NCI-H1105 treated with DMSO at 0.1 percent for 48 hours (cell line): Measurements from ENCODE around the gene ZNF511.
"Not testable (repeated sequence)": the region's sequence is repeated elsewhere in the genome, so short reads cannot be mapped to it uniquely, and the experiment has no call there.

Experiments used
- DNase-seq: peaks from one replicate; lab custom pipeline; 2025; lab: John Stamatoyannopoulos, UW

The ZNF511 gene

DNA sequence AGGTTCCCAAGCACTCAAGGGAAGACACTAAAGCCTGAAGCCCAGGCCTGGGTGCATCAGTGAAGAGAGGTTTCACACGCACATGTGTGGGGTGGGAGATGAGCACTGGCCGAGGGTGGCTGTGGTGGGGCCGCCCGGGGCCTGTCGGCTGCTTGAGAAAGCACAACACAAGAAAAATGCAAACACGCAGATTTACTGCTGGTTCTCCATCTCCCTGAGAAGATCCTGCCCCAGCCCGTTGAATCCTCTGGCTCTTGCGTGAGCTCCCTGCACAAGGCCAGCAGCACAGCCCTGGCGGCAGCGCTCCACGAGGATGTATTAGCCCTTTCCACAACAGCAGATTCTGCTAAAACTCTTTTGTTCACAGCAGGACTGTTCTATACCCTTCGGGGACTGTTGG is 6.2 kb downstream of the ZNF511 start:
- DNase-seq: no peak

DNA sequence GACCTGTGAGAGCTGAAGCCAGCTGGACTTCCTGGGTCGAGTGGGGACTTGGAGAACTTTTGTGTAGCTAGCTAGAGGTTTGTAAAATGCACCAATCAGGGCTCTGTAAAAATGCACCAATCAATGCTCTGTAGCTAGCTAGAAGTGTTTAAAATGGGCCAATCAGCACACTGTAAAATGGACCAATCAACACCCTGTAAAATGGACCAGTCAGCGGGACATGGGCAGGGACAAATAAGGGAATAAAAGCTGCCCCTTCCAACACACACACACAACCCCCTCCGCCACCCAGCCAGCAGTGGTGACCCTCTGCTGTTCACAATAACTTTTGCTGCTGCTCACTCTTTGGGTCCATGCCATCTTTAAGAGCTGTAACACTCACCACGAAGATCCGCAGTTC is 7.1 kb downstream of the ZNF511 start:
- no peak for DNase-seq

- no peak for DNase-seq
Observed at GRCh38 chr10:133316266-133316665, 7.6 kb downstream of the ZNF511 start.

DNA sequence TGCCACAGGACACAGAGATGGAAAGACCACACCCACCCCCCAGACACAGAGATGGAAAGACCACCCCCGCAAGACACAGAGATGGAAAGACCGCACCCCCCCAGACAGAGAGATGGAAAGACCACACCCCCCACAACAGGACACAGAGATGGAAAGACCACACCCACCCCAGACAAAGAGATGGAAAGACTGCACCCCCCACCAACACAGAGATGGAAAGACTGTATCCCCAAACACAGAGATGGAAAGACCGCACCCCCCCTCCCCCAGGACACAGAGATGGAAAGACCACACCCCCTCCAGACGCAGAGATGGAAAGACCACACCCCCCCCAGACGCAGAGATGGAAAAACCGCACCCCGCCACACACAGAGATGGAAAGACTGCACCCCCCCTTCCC is 8.0 kb downstream of the ZNF511 start:
- no peak for DNase-seq

DNA sequence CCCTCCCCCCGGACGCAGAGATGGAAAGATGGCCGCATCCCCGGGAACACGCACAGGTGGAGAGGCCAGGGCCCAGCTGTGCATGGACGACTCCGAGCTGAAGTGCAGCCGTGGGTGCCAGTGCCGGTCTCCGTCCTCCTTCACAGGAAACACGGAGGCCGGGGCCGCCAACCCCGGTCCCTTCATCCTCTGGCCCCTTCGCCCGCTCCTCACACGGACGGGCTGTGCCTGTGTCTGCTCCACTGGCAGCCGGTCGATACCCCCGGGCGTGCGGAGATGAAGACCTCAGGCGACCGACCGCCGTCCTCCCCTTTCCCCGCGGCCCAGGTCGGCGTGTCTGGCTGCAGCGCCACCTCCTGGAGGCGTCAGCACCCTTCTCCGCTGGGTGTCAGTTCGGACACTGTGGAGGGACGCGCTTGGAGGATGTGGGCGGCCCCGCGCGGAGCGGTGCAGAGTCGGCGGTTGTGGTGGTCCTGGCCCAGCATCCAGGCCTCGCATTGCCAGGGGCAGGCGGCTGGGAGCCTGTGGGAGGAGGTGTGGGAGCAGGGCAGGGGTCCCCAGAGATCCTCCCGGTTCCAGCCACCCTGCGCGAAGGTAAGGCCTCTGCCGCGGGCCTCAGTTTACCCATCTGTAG is 9.9 kb downstream of the ZNF511 start:
- peak; percentile 33 for DNase-seq

- DNase-seq: not testable (repeated sequence)
Observed at GRCh38 chr10:133320852-133321422, 12.2 kb downstream of the ZNF511 start.

GRCh38 chr10:133322064-133322709 is 13.5 kb downstream of the ZNF511 start:
- DNase-seq: not testable (repeated sequence)

DNA sequence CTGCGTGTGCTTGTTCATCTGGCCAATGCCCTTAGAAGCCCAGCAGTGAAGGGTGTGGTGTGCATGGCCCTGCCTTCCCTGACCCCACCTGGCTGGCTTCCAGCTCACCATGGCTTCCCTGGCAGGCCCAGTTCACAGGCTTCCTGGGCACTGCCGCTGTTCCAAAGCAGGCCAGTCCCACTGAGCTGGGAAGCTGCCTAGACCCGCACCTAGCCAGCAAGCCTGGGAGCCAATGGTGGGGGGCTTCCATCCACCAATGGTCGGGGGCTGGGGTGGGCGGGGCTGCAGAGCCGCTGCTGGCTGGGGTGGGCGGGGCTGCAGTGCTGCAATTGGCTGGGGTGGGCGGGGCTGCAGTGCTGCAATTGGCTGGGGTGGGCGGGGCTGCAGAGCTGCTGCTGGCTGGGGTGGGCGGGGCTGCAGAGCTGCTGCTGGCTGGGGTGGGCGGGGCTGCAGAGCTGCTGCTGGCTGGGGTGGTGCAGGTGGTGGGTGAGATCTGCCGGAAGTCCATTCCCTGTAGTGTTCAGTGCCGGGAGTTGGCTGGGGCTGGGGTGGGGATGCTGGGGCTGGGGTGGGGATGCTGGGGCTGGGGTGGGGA is 15.6 kb downstream of the ZNF511 start:
- peak; percentile 68 for DNase-seq

DNA sequence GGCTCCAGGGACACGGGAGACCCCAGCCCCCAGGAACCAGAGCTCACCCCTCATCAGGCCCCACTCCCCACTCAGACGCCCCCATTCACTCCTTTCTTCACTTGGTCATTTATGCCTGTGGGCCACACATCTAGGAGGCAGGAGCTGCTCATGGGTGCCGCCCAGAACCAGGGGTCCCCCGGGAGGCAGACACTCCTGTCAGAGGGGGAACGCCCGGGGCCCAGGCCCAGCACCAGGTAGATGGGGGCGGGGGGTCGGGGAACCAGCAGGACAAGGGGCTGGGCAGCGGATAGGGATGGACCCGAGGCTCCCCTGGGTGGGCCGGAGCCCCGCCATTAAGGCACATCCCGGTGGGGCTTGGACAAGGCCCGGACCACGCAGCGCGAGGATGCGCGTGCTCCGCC is 16.1 kb downstream of the ZNF511 start:
- DNase-seq: no peak

- no peak for DNase-seq
Observed at GRCh38 chr10:133325440-133326222, 16.9 kb downstream of the ZNF511 start.

DNA sequence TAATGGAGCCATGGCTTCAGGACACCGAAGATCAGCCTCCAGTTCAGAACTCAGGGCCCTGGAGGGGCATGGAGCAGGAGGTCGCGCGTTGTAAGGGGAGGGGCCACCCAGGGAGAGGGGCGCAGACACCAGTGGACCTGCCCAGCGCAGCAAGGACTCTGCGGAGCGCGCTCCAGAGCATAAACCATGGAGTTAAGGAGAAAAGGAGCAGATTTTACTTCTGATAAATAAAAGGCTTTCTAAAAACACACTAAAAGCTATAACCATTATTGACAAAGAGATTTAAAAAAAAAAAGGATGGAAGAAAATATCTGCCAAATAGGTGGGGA is 17.5 kb downstream of the ZNF511 start:
- no peak for DNase-seq

GRCh38 chr10:133326745-133327650 is 18.3 kb downstream of the ZNF511 start:
- DNase-seq: no peak

- DNase-seq: no peak
Observed at GRCh38 chr10:133327651-133328357, 19.1 kb downstream of the ZNF511 start.

DNA sequence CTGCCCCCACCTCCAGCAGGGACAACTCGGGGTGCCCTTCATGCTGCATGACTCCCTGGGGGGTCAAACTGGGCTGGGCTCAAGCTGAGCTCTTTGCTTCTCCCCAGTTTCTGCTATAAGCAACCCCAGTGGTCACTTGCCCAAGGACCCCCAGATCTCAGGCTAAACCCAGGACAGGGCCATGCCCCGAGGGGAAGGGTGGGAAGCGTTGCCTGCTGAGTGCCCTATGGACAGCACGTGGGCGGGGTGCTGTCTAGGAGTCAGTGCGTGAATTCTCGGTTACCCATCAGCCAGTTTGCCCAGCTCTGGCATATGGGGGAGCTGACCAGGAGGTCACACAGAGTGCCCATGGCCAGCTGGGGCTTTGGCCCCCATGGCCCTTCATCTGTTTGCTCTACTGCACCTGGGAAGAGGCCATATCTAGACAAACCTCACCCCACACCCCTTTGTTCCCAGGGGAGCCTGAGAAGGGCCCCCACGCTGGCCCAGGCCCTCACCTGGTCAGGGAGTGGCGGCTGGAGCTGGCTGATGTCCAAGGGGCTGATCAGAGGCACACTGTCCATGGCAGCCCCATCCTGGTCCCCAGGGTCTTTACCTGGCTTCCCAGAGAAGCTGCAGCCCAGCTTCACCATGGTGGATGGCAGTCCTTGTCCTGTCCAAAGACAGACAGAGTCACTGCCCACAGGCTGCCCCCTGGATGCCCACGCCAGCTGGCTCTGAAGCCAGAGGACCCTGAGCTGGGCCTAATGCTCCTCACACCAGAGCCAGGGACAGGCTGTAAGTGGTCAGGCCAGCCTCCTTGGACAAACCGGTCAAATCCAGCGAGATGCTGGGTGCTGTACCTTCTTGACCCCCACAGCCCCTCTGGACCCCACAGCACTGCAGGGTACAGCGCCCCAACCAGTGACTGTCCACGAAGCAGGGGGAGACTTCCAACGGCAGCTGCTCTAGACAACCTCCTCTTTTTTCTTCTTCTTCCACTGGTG is 19.9 kb downstream of the ZNF511 start:
- DNase-seq: no peak

DNA sequence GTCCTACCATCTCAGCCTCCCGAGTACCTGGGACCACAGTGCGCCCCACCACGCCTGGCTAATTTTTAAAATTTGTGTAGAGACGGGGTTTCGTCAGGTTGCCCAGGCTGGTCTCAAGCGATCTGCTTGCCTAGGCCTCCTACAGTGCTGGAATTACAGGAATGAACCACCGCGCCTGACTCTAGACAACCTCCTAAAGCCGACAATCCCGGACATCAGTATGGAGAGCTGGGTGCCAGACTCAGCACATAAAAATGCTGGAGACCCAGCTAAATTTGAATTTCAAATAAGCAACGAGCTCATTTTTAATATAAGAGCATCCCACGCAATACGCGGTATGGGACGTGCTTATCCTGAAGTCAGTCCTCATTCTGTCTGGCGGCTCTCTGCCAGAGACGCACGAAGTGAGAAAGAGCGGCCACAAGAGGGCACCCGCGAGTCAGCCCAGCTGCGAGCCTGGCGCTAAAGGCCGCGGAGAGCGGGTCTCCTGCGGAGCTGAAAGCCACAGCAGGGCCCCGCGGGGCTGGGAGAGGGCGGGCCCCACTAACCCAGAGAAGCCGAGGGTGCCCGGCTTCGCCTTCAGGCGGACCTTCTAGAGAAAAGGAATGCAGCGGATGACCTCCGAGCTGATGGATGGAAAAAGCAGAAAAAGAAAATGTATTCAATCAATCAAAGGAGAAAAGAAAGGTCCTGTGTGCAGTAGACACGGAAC is 20.9 kb downstream of the ZNF511 start:
- peak; percentile 48 for DNase-seq

- no peak for DNase-seq
Observed at GRCh38 chr10:133332936-133333699, 24.4 kb downstream of the ZNF511 start.

GRCh38 chr10:133334503-133335245 is 26.0 kb downstream of the ZNF511 start:
- no peak for DNase-seq
